GM19452 (cell line): Measurements from ENCODE around the gene ITIH2.
"Not testable (repeated sequence)": the region's sequence is repeated elsewhere in the genome, so short reads cannot be mapped to it uniquely, and the experiment has no call there.

Experiments
- ATAC-seq: cut with Tn5 transposase; IDR thresholded peaks from one replicate; pipeline ENCODE4 v1.9.1; 2021; ENCODE audit not compliant: unreplicated experiment

ITIH2 gene

GRCh38 chr10:7703140-7703539 lies at the start of gene ITIH2:
TSS of gene ITIH2 (plus strand) at chr10:7703316. CDS start at chr10:7703435, 119 bp downstream.
- no peak for ATAC-seq

GRCh38 chr10:7657079-7657478 lies 46.0 kb upstream of the ITIH2 start:
- ATAC-seq: not testable (repeated sequence)

GRCh38 chr10:7657552-7657951 lies 45.6 kb upstream of the ITIH2 start:
- ATAC-seq: no peak

GRCh38 chr10:7659560-7659959 lies 43.6 kb upstream of the ITIH2 start:
- ATAC-seq: no peak

GRCh38 chr10:7662522-7662921 lies 40.6 kb upstream of the ITIH2 start:
- ATAC-seq: no peak

- ATAC-seq: no peak
Measured at GRCh38 chr10:7664707-7665106, 38.4 kb upstream of the ITIH2 start.

GRCh38 chr10:7665767-7666166 lies 37.3 kb upstream of the ITIH2 start:
- ATAC-seq: no peak

- no peak for ATAC-seq
Measured at GRCh38 chr10:7666253-7667023, 36.7 kb upstream of the ITIH2 start, which contains the start of gene ITIH5. TSS of gene ITIH5 (minus strand) at chr10:7666966. CDS start at chr10:7666892, 74 bp downstream.

- no peak for ATAC-seq
Measured at GRCh38 chr10:7667262-7668141, 35.6 kb upstream of the ITIH2 start.

GRCh38 chr10:7670157-7670556 lies 33.0 kb upstream of the ITIH2 start:
- no peak for ATAC-seq

- no peak for ATAC-seq
Measured at GRCh38 chr10:7672341-7673134, 30.6 kb upstream of the ITIH2 start.

GRCh38 chr10:7679256-7679655 lies 23.9 kb upstream of the ITIH2 start:
- no peak for ATAC-seq

- not testable (repeated sequence) for ATAC-seq
Measured at GRCh38 chr10:7680078-7680477, 23.0 kb upstream of the ITIH2 start.

- ATAC-seq: no peak
Measured at GRCh38 chr10:7686351-7687171, 16.6 kb upstream of the ITIH2 start.

GRCh38 chr10:7687228-7687907 lies 15.7 kb upstream of the ITIH2 start:
- ATAC-seq: peak; percentile 93

- ATAC-seq: no peak
Measured at GRCh38 chr10:7689591-7689990, 13.5 kb upstream of the ITIH2 start.

- ATAC-seq: not testable (repeated sequence)
Measured at GRCh38 chr10:7690885-7691597, 12.1 kb upstream of the ITIH2 start.

- not testable (repeated sequence) for ATAC-seq
Measured at GRCh38 chr10:7692368-7692767, 10.7 kb upstream of the ITIH2 start.

GRCh38 chr10:7693194-7693593 lies 9.9 kb upstream of the ITIH2 start:
- ATAC-seq: not testable (repeated sequence)
